G401 (cell line): ENCODE results near the gene GYPA. TPM values are rescaled to one million over a fixed set of nuclear protein-coding genes. Genes with fewer than 3 reads are reported as not detected.
"Not testable (repeated sequence)": the region's sequence is repeated elsewhere in the genome, so short reads cannot be mapped to it uniquely, and the experiment has no call there.

Source experiments
- DNase-seq: peaks from one replicate; pipeline ENCODE4 v3.0.0-alpha.2; 2015; ENCODE audit warnings: low spot score
- in situ Hi-C: cut with HindIII; loops from 2 replicates; pipeline ENCODE4 v1.10.0; 2016; ENCODE audit warnings: low sequenced_read_pairs, mixed read lengths
- total RNA-seq: library from RNA; depleted of rRNA; stranded (reverse); fragments of >200 nt; shearing (Covaris generic); gene quantifications from 2 replicates; pipeline ENCODE4 v1.2.3, GENCODE V29; 2014

The GYPA gene
- total RNA-seq, 1 experiment from 2014 or later: not detected

GRCh38 chr4:144136189-144136588, 4.3 kb downstream of the GYPA start:
- in situ Hi-C loops, DNase-seq: not testable (repeated sequence)

DNA sequence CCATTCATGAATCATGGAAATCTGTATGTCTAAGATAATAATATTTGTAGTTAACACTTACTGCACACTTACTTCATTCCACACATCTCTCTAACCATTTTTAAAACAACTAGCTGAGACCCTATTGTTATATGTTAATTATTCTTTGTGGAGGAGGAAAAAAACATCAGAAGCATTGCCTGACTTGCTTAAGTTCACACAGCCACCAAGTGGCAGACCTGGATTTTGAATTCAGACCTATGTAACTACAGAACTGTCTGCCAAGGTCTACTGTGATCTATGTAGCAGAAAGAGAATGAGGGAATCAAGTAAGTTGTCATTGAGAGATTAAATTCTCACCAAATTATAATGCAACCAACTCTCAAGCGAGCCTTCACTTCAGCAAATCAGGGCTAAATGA, 10.4 kb downstream of the GYPA start:
- DNase-seq, in situ Hi-C loops: not testable (repeated sequence)

DNA sequence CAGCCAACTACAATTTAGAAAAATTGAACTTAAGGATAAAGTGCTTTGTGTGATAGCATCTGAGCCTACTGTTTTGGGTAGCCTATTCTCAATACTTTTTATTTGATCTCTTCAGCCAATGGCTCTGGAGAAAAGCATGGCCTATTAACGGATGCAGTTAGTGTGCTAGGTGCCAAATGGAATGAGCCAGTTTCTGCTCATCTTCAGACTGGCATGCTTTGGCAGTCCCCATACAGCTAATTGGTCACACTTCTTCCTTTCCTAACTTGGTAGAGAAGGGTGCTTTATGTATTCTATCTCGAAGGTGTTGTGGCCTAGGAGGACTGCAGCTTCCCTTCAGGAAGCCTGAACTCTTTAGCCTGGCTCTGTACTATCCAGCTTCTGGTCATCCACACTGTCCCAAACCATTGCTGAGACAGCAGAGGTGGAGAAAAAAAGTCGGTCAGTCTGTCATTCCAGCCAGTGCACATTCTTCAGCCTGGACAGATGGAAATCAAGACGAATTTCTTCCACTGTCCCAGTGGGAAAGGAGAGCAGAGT, 11.1 kb downstream of the GYPA start:
- DNase-seq, in situ Hi-C loops: not testable (repeated sequence)

- DNase-seq, in situ Hi-C loops: not testable (repeated sequence)
These were observed 11.7 kb downstream of the GYPA start for GRCh38 chr4:144128709-144129320.

DNA sequence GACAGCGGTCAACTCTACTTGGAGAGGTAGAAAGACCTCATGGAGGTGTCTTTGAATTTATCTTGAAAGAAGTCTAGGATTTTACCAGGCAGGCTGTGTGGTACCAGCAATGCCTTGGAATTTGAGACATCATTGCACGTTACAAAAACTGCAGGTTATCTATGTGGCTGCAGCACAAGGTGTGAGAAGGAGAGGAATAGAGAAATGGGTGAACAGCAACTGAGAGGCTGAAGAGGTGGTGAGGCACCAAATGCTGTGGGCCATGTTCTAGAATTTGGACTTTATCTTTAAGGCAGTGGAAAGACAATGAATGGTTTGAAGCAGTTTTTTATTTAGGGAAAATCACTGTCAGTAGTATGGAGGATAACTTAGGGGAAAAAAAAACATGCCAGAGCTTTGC, 15.4 kb downstream of the GYPA start:
- in situ Hi-C loops, DNase-seq: not testable (repeated sequence)

DNA sequence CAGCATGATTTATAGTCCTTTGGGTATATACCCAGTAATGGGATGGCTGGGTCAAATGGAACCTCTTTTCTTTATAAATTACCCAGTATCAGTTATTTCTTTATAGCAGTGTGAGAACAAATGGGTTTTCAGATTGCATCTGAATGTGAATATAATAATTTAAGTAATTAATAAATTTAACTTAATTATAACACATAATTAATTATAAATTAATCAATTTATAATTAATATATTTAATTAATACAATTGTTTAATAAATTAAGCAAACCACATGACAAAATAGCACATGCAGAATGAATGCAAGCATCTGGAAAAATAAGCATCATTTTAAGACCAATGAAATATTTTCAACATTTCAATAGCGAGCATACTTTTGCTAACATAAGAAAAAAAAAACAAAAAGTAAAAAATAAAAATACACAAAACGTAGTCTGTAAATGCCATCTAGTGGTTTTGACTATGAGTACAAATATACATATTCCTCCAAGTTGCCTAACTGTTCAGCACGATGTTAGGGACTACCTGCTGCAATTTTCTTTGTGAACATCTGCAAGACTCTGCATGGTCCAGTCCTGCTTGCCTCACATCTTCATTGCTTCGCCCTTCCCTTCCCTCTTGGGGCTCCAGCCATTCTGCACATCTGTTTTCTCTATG, 16.4 kb downstream of the GYPA start:
- in situ Hi-C loops, DNase-seq: not testable (repeated sequence)

DNA sequence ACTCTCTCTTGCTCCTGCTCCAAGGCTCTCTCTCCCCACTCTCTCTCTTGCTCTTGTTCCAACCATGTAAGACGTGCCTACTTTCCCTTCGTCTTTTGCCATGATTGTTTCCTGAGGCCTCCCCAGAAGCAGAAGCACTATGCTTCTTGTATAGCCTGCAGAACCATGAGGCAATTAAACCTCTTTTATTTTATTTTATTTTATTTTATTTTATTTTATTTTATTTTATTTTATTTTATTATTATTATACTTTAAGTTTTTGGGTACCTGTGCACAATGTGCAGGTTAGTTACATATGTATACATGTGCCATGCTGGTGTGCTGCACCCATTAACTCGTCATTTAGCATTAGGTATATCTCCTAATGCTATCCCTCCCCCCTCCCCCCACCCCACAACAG, 17.2 kb downstream of the GYPA start:
- DNase-seq, in situ Hi-C loops: not testable (repeated sequence)

GRCh38 chr4:144119752-144120151, 20.8 kb downstream of the GYPA start:
- DNase-seq, in situ Hi-C loops: not testable (repeated sequence)

DNA sequence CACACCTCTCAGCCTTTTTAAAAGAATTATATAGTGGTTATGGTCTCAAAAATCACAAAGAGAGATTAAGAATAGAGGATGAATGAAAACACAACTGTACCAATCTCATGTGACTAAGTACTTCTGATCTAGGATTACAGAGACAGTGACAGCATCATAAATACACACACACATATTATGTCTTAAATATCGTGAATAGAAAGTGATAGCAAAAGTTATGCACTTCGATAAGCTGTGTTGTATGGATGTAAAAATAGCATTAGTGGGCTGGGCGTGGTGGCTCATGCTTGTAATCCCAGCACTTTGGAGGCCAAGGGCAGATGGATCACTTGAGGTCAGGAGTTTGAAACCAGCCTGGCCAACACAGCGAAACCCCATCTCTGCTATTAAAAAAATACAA, 25.0 kb downstream of the GYPA start:
- DNase-seq: no peak
- in situ Hi-C loops: no loop called here

- no peak for DNase-seq
- in situ Hi-C loops: no loop called here
These were observed 27.0 kb downstream of the GYPA start for GRCh38 chr4:144113546-144113945.

DNA sequence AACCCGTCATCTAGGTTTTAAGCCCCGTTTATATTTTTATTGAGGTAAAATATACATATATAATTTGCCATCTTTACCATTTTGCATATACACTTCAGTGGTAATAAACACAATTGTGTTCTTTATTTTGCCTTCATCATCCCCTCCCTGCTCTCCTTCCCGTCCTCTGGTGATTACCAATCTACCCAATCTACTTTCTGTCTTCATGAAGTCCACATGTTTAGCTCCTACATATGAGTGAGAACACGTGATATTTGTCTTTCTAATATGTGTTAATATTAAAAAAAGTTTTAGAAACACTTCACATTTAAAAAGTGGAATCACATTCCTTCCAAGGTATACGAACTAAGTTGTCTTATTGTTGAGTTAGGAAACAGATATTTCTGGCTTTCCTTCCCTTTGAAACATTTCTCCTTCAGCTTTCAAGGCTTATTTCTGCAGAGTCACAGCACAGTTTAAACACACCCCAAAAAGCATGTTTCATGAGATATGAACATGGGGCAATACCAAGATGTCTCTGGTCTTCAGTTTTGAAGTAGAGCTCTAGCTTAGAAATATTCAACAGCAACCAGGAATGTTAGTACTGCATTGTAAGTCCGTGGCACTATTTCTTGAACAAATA, 35.9 kb downstream of the GYPA start:
- in situ Hi-C loops: no loop called here
- DNase-seq: no peak

- DNase-seq: not testable (repeated sequence)
These were observed 42.7 kb downstream of the GYPA start for GRCh38 chr4:144097776-144098175.

DNA sequence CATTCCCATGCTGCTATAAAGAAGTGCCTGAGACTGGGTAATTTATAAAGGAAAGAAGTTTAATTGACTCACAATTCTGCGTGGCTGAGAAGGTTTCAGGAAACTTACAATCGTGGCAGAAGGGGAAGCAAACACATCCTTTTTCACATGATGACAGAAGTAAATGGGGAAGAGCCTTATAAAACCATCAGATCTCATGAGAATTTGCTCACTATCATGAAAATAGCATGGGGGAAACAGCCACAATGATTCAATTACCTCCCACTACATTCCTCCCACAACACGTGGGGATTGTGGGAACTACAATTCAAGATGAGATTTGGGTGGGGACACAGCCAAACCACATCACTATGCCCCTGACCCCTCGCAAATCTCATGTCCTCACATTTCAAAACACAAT, 46.5 kb downstream of the GYPA start:
- in situ Hi-C loops, DNase-seq: not testable (repeated sequence)

More at GRCh38 chr4:144097776-144098175, 42.7 kb downstream of the GYPA start:
- in situ Hi-C loops: not testable (repeated sequence)

- in situ Hi-C loops, DNase-seq: not testable (repeated sequence)
These were observed 49.3 kb downstream of the GYPA start for GRCh38 chr4:144091181-144091580.

DNA sequence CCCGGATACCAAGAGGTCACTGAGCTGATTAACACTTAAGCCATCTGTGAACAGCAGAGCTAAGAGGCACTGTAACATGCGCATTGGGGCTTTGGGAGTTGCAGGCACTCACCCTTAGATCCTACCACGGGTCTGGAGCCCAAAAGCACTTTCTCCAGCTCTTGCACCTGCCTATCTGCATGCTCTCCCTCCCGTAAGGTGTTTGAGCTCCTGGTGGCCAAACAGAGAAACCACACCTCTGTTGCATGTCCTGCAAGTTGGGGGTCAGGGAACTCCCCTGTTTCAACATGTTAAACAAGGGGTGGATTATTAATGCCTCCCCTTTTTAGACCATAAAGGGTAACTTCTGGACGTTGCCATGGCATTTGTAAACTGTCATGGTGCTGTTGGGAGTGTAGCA, 49.8 kb downstream of the GYPA start:
- in situ Hi-C loops: no loop called here
- DNase-seq: no peak

DNA sequence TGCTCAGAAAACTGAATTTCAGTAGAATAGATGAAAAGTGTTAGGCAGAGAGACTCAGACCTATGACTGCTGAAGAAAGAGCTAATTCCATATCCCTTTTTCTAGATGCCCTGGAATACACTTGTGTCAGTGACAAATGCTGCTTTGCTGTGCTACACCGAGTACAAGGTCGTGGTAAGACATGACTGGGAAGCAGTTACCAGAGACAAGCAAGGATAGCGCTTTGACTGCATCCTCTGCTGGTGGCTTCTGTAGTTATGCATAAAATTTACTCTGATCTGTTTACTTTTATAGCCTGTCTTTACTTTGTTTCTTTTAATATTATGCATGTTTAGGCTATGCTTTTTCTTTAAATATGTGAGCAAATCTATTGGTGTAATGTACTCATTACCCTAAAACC, 58.5 kb downstream of the GYPA start:
- DNase-seq, in situ Hi-C loops: not testable (repeated sequence)

- DNase-seq, in situ Hi-C loops: not testable (repeated sequence)
These were observed 60.4 kb downstream of the GYPA start for GRCh38 chr4:144080135-144080534.

- DNase-seq, in situ Hi-C loops: not testable (repeated sequence)
These were observed 61.8 kb downstream of the GYPA start for GRCh38 chr4:144078746-144079145.

GRCh38 chr4:144061556-144061955, 79.0 kb downstream of the GYPA start:
- in situ Hi-C loops, DNase-seq: not testable (repeated sequence)

GRCh38 chr4:144060234-144060859, 80.2 kb downstream of the GYPA start:
- in situ Hi-C loops, DNase-seq: not testable (repeated sequence)
